HG03558 (cell line): Measurements from ENCODE around the gene PET100.

Experiments used
- ATAC-seq: cut with Tn5 transposase; IDR thresholded peaks from one replicate; pipeline ENCODE4 v1.9.1; 2021; ENCODE audit warnings: moderate number of reproducible peaks; ENCODE audit not compliant: unreplicated experiment; ENCODE audit errors: extremely low read depth

Gene PET100

GRCh38 chr19:7674010-7675005 is 44.7 kb downstream of the PET100 start:
- ATAC-seq: no peak

GRCh38 chr19:7676376-7676775 is 46.8 kb downstream of the PET100 start:
- ATAC-seq: no peak

GRCh38 chr19:7676854-7677253 is 47.3 kb downstream of the PET100 start, which contains the start of gene MCEMP1:
Gene MCEMP1, plus strand, starts transcription at chr19:7677090. Its CDS starts 31 bp downstream, at chr19:7677121.
- no peak for ATAC-seq

- no peak for ATAC-seq
These were observed 48.2 kb downstream of the PET100 start for GRCh38 chr19:7677669-7678311.

GRCh38 chr19:7678971-7679751 is 49.6 kb downstream of the PET100 start:
- no peak for ATAC-seq

GRCh38 chr19:7679771-7680605 is 50.4 kb downstream of the PET100 start:
- no peak for ATAC-seq

GRCh38 chr19:7680606-7681339 is 51.2 kb downstream of the PET100 start, which contains the start of gene TRAPPC5:
Gene TRAPPC5, plus strand, starts transcription at chr19:7680833. Its CDS starts 1,421 bp downstream, at chr19:7682254.
- no peak for ATAC-seq
